NCI-H774 (cell line): ENCODE measurements around the gene CDK11A.
"Not testable (repeated sequence)": the region's sequence is repeated elsewhere in the genome, so short reads cannot be mapped to it uniquely, and the experiment has no call there.

Experiments
- DNase-seq: peaks from one replicate; lab custom pipeline; 2025; lab: John Stamatoyannopoulos, UW

CDK11A gene

DNA sequence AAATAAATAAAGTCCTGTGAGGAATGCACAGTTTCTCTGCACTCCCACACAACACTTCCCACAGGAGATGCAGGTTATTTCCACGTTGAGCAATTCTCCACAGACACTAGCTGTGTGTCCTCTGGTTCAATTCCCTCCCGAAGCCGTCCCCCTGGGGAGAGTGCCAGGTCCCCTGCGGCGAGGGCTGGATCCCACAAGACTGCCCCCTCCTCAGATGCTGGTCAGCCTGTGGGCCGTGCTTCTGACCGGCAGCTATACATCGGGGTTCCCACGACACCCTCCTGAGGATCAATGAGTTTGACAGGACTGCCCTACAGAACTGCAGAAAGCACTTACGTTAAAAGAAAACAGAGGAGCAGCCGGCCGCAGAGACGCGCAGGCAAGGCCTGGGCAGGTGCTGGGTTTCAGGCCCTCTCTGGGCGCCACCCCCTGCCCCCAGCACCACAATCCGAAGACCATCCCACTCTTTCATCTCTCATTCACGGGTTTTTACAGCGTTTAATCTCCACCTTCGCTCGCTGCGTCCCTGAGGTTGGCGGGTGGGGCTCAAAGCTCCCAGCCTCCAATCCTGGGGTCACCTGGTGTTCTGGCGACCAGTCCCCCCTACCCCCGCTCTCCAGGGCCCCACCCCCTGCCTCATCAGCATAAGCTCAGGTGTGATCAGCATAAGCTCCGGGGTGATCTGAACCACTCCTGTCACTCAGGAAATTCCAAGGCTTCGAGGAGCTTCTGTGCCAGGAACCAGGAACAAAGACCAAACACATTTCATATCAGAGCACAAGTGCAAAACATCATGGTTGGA is 40.9 kb downstream of the CDK11A start:
- no peak for DNase-seq

DNA sequence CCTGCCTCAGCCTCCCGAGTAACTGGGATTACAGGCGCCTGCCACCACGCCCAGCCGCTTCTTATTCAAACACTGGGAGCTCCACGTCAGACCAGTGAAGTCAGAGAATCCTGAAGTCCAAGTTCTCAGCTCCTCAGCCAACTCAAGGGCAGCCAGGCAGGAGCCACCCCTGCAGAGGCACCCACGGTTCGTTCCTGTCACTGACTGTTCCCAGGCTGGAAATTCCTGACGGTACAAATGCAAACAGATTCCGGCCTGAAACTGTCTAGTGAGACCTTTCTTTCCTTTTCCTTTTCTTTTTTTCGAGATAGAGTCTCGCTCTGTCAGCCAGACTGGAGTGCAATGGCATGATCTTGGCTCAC is 43.3 kb downstream of the CDK11A start:
- no peak for DNase-seq

DNA sequence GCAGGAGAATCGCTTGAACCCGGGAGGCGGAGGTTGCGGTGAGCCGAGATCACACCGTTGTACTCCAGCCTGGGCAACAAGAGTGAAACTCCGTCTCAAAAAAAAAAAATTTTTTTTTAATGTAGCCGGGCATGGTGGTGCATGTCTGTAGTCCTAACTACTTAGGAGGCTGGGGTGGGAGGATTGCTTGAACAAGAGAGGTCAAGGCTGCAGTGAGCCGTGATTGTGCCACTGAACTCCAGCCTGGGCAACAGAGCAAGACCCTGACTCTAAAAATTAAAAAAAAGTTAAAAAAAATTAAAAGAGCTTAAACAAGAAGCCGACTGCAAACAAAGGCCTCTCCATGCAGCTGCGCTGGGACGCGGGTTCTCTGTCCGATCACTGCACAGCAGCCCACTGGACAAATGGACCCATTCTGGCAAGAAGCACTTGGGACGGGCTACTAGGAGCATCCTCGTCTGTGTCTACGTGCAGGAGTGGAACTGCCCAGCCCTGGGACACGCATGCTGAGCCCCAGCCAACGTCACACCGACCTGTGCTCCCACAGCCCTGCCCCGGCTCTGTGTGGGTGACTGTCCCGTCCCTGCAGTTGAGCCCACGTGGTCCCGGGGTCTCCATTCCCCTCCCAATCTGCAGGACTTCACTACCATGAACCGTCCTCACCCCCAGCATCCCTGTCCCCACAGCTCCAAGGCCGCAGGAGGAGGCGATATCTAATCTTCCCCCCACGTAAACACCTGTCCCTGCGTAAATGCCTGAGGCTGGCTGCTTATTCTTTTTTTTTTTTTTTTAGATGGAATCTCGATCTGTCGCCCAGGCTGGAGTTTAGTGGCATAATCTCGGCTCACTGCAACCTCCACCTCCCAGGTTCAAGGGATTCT is 43.9 kb downstream of the CDK11A start:
- DNase-seq: no peak

DNA sequence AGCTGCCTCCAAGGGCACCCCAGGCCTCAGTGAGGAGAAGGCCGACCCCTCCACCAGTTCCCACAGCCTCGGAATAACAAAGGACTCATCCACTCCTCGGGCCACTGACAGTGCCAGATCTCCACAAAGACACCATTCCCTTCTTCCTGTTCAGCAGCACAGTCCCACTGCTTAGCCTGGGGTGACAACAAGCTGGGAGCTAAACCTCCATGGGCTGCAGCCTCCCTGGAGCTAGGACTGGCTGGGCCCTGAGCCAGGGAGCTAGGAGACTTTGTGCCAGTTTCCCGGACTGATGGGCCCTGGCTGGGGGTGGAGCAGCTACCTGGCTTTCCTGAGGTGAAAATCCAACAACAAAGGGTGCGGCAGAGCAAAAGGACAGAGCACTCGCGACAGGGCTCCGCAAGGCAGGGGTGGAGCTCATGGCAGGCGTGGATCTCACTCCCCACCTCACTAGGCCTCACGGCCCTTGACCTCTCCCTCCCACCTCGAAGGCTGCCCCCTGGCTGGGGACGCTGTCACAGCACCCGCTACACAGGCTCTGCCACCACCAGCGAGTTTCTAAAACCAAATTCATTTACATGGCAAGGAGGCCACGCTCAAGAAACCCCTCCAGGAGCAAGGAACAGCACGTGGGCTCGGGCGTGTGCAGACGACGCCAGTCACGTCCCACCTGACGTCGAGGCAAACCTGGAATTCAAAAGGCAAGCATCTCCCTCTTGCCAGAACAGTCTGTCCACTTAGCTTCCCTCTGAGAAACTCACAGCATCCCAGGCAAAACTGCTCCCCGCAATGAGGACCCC is 45.4 kb downstream of the CDK11A start:
- no peak for DNase-seq

DNA sequence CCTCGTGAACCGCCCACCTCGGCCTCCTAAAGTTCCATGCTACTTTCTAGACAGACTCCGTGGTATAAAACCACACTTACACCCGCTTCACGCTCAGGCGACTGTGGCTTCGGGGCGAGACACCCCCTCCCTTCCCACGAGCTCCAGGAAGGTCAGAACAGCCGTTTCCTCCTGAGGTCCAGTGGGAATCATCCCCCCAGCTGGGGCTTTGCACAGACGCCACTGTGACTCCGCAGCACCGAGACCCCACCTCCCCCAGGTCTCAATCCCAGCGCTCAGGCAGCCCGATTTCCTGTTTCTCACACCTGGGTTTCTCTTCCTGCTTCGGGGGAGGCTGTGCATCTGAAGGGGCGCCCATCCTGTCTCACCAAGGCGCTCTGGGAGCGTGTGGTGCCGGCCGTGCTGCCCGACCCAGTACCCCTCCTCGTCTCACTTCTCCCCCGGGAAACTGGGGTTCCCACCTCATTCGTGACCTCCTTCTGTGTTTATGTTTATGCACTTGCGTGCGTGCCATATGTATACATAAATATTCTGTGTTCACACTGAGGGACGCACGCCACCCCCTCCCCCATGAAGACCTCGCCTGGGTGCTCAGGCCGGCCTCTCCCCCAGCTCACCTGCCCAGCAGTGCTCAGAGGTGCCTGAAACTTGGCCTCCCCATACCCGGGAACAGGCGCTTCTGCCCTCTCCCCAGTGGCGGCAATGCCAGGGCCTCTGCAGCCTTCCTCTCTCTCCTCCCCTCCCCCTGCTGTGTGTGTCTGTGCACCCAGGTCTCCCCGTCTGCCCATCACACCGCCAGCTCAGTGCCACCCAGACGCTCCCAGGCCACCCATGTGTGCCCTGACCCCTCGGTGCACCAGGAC is 46.2 kb downstream of the CDK11A start:
- DNase-seq: no peak

DNA sequence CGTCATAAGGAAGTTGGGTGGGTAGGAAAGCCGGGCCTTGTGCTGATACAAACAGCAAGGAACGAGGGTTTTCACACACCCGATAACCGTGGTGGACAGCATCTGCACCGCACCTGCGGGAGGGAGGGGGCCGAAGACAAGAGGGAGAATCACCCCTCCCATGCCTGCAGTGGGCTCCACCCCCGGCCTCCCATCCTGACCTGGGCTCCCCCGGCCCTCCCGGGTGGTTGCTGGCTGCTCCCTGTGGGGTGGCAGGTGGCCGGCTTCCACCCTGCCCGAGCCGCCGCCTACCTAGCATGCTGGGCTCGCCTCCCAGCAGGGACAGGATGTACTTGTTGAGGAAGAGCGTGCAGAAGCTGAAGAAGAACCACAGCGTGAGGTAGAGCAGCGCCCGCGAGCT is 48.1 kb downstream of the CDK11A start:
- DNase-seq: not testable (repeated sequence)

DNA sequence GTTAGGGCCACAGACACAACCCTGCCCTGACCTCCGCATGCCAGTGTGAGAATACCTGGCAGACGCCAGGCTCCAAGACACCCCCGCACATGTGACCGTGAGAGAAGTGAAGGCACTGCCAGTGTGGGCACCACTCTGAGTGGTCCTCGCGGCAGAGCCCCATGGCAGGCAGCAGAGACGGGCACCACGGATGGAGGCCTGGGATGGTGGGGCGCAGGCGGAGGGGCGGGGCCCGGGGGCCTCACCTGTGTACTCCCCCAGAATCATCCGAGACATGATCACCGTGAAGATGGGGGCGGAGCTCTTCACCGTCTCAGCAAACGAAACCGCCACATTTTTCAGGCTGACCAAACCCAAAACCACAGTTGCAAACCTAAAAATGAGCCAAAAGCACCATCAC is 48.9 kb downstream of the CDK11A start:
- DNase-seq: not testable (repeated sequence)

DNA sequence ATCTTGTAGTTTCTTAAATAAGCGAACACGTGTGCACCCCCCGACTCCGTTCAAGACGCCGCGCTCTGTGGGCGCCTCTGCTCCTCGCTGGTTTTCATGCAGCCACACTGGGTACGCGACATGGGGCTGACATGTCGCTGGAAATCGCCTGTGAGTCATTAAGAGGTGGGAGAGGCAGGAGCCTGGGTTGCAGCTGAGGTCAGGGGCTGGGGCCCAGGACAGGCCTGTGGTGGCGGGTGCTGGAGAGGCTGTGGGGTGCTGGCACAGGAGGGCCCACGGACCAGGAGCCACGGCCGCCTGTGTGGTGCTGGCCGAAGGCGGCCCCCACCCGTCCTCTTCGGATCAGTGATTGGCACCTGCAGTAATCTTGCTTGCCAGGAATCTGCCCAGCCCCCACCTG is 49.4 kb downstream of the CDK11A start:
- not testable (repeated sequence) for DNase-seq

DNA sequence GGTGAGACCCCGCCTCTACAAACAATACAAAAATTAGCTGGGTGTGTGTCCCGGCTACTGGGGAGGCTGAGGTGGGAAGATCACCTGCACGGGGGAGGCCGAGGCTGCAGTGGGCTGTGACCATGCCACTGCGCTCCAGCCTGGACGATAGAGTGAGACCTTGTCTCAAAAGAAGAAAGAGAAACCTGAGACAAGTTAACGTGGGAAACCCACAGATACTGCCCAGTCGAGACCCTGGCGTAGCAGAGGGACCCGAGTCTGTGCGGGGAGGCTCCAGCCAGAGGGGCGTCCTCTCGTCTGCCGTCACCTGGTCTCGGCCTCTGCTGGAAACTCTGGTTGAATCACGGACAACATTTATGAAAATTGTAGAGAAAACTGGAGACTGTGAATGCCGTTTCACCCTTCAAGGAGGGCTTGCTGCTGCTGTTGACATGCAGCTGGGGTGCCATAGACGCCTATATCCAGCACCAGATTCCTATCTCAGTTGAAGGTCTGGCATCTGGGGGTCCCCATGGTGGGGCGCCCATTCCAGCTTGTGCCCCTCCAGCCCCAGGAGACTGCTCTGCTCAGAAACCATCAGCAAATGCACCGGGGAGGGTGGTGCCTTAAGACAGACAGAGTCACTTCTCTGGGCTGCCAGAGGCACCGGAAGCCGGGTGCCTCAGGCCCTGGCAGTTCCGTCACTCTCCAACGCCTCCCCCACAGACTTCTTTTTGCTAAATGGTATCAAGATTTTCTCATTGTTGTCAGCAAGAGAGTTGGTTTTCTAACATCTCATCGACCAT is 51.8 kb downstream of the CDK11A start:
- DNase-seq: no peak

DNA sequence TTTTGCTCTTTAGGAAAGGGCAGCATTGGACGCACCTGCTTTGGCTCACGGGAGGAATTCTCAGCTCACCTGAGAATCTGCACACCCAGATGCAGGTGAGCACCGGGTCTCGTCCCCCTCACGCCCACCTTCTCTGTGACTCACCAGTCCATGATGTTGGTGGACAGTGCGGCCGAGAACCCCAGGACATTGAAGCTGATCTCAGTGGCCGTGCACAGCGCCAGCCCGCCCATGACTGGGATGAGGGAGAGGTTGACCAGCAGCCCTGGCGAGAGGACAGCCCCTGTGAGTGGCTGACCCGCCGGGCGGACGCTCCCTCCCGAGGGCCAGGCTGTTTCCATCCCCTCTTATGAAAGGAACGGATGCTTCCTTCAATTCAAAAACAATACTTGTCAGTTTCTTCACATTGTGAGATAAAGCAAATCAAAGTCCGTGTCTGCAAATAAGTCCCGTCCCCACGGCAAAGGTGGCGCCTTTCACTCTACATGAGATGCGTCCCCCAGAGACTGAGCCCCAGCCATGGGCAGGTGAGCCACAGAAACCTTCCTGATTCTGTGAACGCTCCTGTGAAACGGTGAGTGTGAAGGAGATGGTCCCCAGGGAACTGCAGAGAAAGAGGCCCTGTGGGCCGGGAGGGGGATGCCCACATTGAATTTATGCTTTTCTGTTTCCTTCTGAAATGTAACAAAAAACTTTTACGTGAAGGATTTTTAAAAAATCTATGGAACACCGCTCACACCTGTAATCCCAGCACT is 52.6 kb downstream of the CDK11A start:
- DNase-seq: no peak

DNA sequence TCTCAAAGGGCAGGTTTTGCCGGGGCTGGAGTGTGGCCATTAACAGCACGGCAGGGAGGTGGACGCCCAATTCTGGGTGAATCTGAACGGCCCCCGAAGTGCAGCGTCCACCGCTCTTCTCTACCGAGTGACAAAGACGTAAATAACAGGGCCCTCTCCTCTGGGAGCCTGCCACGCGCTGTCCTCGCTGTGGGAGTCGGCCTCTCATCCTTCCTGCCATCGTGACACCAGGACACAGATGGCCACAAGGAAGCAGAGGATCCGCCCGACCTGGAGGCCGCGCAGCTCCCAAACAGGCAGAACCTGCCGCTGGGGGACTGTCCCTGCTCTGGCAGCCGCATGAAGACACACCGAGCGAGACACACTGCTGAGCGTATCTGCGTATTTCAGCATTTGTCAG is 53.3 kb downstream of the CDK11A start:
- no peak for DNase-seq

DNA sequence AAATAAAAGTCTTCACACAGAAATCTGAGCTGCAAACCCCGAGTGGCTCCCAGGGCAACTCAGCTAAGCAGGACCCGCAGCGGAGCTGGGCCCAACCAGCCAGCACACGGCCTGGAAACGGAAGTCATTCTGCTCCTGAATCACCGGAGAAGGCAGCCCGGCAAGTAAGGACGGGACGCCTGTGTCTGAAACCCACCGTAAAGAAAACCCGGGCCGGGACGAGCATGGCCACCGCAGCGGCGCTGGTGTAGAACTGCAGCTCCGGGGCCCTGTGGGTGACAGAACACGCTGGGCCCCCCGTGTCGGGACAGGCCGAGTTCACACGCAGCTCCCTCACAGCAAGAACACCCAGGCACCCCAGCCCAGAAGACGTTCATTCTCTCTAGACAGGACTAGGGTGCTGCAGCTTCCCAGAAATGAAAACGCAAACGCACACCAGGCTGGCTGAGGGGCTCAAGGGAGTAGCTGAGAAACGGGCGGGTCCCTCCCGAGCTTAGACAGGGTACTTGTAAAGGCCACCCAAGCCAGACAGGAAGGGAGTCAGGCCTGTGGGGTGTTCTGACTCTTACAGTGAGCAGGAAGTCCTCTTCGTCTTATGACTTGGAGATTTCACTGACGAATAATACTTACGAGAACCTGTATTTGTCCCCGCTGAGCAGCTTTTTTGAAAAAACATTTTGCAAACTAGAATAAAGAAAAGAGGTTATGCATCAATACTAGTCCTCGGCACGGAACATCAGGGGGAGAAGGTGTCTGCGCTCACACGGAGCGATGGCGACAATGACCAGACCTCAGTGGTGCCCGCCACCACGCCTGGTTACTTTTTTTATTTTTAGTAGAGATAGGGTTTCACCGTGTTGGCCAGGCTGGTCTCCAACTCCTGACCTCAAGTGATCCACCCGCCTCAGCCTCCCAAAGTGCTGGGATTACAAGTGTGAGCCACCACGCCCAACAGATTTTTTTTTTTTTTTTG is 54.4 kb downstream of the CDK11A start:
- no peak for DNase-seq

DNA sequence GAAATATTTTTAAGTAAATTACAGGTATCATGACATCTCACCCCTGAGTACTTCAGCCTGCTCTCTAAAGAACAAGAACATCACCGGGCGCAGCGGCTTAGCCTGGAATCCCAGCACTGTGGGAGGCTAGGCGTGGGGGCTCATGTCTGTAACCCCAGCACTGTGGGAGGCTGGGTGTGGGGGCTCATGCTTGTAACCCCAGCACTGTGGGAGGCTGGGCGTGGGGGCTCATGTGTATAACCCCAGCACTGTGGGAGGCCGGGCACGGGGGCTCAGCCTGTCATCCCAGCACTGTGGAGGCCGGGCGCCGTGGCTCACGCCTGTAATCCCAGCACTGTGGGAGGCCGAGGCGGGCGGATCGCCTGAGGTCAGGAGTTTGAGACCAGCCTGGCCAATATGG is 57.6 kb downstream of the CDK11A start:
- DNase-seq: no peak

DNA sequence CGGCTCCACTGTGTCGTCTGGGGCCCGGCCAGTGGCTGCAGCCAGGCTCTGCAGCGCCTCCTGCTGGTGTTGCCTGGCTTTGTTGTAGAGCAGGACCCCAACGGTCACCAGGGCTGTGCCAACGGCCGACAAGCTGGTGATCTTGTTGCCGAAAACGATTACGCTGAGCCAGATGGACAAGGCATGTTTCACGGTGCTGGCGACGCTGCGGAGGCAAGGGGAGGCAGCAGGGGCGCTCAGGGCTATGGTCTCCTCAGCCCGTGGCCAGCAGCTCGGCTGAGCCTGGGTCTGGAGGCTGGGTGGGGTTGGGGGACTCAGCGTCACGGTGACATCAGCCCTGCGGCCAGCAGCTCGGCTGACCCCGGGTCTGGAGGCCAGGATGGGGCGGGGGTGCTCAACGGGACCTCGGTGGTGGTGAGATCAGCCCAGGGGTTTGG is 58.3 kb downstream of the CDK11A start:
- DNase-seq: no peak

DNA sequence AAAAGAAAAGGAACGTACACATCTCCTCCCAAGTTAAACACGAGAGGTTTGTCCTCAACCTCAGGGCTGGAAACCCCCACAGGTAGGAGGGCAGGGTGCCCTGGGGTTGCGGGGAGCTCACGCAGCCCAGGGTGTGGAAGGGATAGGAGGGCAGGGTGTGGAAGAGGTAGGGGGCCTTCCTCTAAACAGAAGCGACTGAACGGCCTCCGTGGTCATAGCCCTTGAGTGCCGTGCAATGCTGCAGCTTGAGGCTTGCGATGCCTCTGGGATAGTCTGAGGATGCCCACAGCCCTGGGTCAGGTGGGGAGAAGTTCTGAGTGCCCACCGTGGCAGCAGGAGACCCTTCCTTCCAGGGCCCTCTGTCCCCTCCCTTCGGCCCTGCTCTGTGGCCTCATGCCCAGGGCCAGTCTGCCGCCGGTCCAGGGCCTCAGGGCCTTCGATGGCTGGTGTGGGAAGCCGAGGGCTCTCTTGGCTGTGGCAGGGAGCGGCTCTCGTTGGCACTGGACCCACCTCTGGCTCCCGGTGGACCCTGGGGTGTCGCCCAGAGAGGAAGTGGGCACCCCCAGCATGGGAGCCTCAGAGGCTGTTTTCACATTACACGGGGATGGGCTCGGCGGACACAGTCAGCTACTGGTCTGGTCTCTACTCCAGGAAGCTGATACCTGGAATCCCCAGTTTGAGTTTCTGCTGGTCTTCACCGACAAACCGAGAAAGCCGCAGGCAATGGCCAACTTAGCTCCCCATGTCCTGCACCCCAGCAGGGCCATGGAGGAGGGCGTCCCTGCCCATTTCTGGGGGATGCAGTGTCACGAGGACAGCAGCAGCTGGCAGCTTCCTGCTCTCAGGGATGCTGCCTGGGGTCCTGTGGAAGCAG is 59.0 kb downstream of the CDK11A start:
- no peak for DNase-seq

DNA sequence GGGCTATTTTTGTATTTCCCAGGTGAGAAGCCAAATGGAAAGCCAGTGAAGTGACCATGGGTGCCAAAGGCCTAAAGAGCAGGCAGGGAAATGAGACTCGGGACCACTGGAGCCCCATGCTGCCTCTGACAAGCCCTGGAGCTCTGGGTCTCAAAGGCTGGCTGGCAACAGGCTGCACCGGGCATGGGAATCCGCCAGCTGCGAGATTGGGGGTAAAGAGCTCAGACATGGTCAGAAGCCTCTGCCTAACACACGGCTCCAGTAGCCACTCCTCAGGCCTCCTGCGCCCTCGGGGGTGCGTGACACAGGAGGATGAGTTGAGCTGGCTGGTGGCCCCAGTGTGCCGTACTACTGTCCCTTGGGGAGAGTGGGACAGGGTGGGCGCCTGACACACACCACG is 59.8 kb downstream of the CDK11A start:
- DNase-seq: not testable (repeated sequence)

DNA sequence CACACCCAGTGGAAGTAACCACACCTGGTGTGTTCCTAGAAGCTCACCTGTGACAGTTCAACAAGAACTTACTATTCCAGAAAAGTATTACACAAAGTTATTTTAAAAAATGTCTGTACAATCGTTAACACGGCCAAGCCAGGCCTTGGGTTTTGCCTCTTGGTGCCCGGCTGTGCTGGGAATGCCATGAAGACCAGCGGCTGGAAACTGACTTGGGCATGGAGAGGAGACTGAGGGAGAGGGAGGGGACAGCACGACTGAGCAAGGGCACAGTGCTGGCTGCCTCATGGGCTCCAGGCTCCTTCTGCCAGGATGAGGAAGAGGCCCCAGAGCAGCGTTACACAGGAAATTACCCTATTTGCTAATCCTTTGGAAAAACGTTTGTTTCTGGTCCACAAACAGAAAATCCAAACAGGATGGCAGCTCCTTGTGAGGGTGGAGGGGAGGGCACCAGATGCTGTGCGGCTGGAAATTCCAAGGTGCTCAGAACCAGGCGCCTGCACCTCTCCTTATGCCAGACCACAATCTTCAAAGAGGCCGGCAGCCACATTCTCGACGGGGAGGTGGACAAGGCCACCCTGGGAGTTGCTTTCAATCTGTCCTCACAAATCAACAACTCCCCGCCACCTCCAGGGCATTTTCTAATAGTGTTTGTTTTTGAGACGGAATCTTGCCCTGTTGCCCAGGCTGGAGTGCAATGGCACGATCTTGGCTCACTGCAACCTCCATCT is 61.2 kb downstream of the CDK11A start:
- DNase-seq: not testable (repeated sequence)
